ENCODE measurements around the gene ASGR2. TPM values are rescaled to one million over a fixed set of nuclear protein-coding genes. Genes with fewer than 3 reads are reported as not detected.
"Not testable (repeated sequence)": the region's sequence is repeated elsewhere in the genome, so short reads cannot be mapped to it uniquely, and the experiment has no call there.

Gene ASGR2
- total RNA-seq, 1 experiment from 2014 or later, result not detected

- DNase-seq (ENCODE audit: low read depth), result no peak
Observed at GRCh38 chr17:7124923-7125322, 10.3 kb upstream of the ASGR2 start.

GRCh38 chr17:7123844-7124243 is 9.2 kb upstream of the ASGR2 start:
- DNase-seq (ENCODE audit: low read depth), result no peak

- no peak for DNase-seq (ENCODE audit: low read depth)
Observed at GRCh38 chr17:7122381-7122780, 7.8 kb upstream of the ASGR2 start.

GRCh38 chr17:7120635-7121034 is 6.0 kb upstream of the ASGR2 start:
- not testable (repeated sequence) for DNase-seq (ENCODE audit: low read depth)

- DNase-seq (ENCODE audit: low read depth), result no peak
Observed at GRCh38 chr17:7120123-7120522, 5.5 kb upstream of the ASGR2 start.

GRCh38 chr17:7119314-7119713 is 4.7 kb upstream of the ASGR2 start:
- no peak for DNase-seq (ENCODE audit: low read depth)

GRCh38 chr17:7114875-7115614 is 423 bp upstream of the ASGR2 start:
- no peak for DNase-seq (ENCODE audit: low read depth)

- DNase-seq (ENCODE audit: low read depth), result no peak
Observed at GRCh38 chr17:7113273-7114071, 1.1 kb downstream of the ASGR2 start.

GRCh38 chr17:7112510-7113108 is 2.0 kb downstream of the ASGR2 start:
- DNase-seq (ENCODE audit: low read depth), result no peak

- DNase-seq (ENCODE audit: low read depth), result no peak
Observed at GRCh38 chr17:7111784-7112509, 2.7 kb downstream of the ASGR2 start.

- DNase-seq (ENCODE audit: low read depth), result no peak
Observed at GRCh38 chr17:7110617-7111306, 3.9 kb downstream of the ASGR2 start.

GRCh38 chr17:7109461-7110322 is 4.9 kb downstream of the ASGR2 start:
- DNase-seq (ENCODE audit: low read depth), result no peak

- DNase-seq (ENCODE audit: low read depth), result no peak
Observed at GRCh38 chr17:7108981-7109380, 5.6 kb downstream of the ASGR2 start.

GRCh38 chr17:7108560-7108925 is 6.1 kb downstream of the ASGR2 start:
- no peak for DNase-seq (ENCODE audit: low read depth)

GRCh38 chr17:7107795-7108559 is 6.6 kb downstream of the ASGR2 start:
- DNase-seq (ENCODE audit: low read depth), result no peak

- DNase-seq (ENCODE audit: low read depth), result no peak
Observed at GRCh38 chr17:7107012-7107754, 7.4 kb downstream of the ASGR2 start.

GRCh38 chr17:7102421-7102820 is 12.2 kb downstream of the ASGR2 start:
- no peak for DNase-seq (ENCODE audit: low read depth)

- no peak for DNase-seq (ENCODE audit: low read depth)
Observed at GRCh38 chr17:7101531-7101930, 13.1 kb downstream of the ASGR2 start.

Data from LHCN-M2 (cell line).